Muscle layer of duodenum (tissue), 2 donors: ENCODE data around the gene CFAP97D2.
"Not testable (repeated sequence)": the region's sequence is repeated elsewhere in the genome, so short reads cannot be mapped to it uniquely, and the experiment has no call there.

Source experiments
- H3K27ac ChIP-seq: one replicate; pipeline ENCODE4 v1.7.0; 2013; ENCODE audit warnings: mild to moderate bottlenecking, low read length
- H3K27me3 ChIP-seq: one replicate; pipeline ENCODE4 v1.7.0; 2013; ENCODE audit warnings: low read depth, mild to moderate bottlenecking, control low read depth, low read length
- H3K36me3 ChIP-seq, 2 donors: one replicate each; pipeline ENCODE4 v1.7.0; 2013; ENCODE audit warnings: low read length in 2 of 2, control low read depth in 1 of 2, mild to moderate bottlenecking in 1 of 2; ENCODE audit not compliant: insufficient read depth in 2 of 2, control insufficient read depth in 1 of 2
- H3K4me1 ChIP-seq, 2 donors: one replicate each; pipeline ENCODE4 v1.7.0; 2013; ENCODE audit warnings: low read length in 2 of 2, mild to moderate bottlenecking in 2 of 2, control low read depth in 1 of 2, moderate library complexity in 1 of 2; ENCODE audit not compliant: insufficient read depth in 2 of 2, control insufficient read depth in 1 of 2
- H3K4me3 ChIP-seq, 2 donors: one replicate each; pipeline ENCODE4 v1.7.0; 2013; ENCODE audit warnings: low read length in 2 of 2, low read depth in 1 of 2, mild to moderate bottlenecking in 1 of 2
- H3K9me3 ChIP-seq, 2 donors: one replicate each; pipeline ENCODE4 v1.7.0; 2013; ENCODE audit warnings: low read length in 2 of 2, control low read depth in 1 of 2, mild to moderate bottlenecking in 1 of 2; ENCODE audit not compliant: control insufficient read depth in 1 of 2
- donor health status: healthy.

CFAP97D2 gene

DNA sequence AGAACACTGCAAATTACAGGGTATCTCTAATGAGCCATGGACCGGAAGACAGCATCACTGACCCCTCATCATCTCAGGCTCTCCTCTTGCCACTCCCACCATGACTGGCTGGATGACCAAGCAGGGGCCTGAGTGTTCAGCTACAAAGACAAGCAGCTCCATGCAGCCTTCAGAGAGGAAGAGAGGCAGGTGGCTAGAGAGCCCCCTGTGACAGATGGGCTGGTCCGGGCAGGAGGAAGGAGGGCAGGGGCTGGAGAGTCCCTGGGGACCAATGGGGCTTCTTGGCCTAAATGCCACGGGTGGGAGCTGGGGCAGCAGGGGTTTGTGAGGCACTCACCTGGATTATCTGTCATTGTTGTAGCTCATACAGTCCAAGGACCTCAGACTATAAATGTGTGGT, 33.8 kb upstream of the CFAP97D2 start:
- H3K36me3 ChIP-seq: no peaks in the 10 kb centered on the region
- H3K4me3 ChIP-seq: no peak overlapping the region
- H3K27me3 ChIP-seq: no peaks in the 10 kb centered on the region
- no peak overlapping the region for H3K27ac ChIP-seq
- H3K9me3 ChIP-seq: no peaks in the 10 kb centered on the region
- no peaks in the 10 kb centered on the region for H3K4me1 ChIP-seq

- Histone ChIP-seq H3K4me1 (no peaks in the 10 kb centered on the region), H3K36me3 (no peaks in the 10 kb centered on the region), H3K27ac (no peak overlapping the region), H3K9me3 (no peaks in the 10 kb centered on the region), H3K27me3 (no peaks in the 10 kb centered on the region), H3K4me3 (no peak overlapping the region)
These were observed 33.3 kb upstream of the CFAP97D2 start for GRCh38 chr13:114145722-114146121.

- H3K4me1 ChIP-seq: no peaks in the 10 kb centered on the region
- no peaks in the 10 kb centered on the region for H3K9me3 ChIP-seq
- no peaks in the 10 kb centered on the region for H3K36me3 ChIP-seq
- H3K27ac ChIP-seq: no peak overlapping the region
- no peak overlapping the region for H3K4me3 ChIP-seq
- H3K27me3 ChIP-seq: no peaks in the 10 kb centered on the region
These were observed 32.9 kb upstream of the CFAP97D2 start for GRCh38 chr13:114146173-114146572.

- H3K9me3 ChIP-seq: no peaks in the 10 kb centered on the region
- H3K4me1 ChIP-seq: no peaks in the 10 kb centered on the region
- no peaks in the 10 kb centered on the region for H3K27me3 ChIP-seq
- no peaks in the 10 kb centered on the region for H3K36me3 ChIP-seq
- H3K27ac ChIP-seq: no peak overlapping the region
- H3K4me3 ChIP-seq: no peak overlapping the region
These were observed 32.4 kb upstream of the CFAP97D2 start for GRCh38 chr13:114146629-114147028.

DNA sequence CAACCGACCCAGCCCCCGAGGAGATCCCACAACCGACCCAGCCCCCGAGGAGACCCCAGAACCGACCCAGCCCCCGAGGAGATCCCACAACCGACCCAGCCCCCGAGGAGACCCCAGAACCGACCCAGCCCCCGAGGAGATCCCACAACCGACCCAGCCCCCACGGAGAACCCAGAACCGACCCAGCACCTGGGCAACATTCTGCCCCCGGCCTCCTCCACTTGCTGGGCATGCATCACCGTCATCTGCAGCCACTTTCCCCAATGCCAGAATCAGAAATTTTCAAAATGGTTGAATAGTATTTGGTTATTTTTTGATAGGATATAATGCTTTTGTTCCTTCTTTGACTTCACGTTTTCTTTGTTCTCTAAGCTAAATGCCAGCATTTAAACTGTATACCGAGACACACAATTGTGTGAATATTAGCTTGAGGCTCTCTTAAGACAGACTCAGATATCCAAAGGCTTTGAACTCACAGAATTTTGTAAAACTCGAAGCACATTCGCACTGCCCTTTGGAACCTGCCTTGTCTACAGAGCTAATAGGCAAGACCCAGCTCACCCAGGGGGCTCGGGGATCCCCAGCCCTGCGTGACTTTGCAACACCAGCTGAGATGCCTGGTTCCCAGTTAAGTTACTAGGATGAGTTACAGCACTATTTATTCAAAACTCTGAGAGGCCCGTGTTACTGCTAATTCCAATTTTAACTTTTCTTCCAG, 31.1 kb upstream of the CFAP97D2 start:
- no peaks in the 10 kb centered on the region for H3K4me1 ChIP-seq
- no peaks in the 10 kb centered on the region for H3K36me3 ChIP-seq
- H3K9me3 ChIP-seq: no peaks in the 10 kb centered on the region
- no peak overlapping the region for H3K4me3 ChIP-seq
- no peaks in the 10 kb centered on the region for H3K27me3 ChIP-seq
- H3K27ac ChIP-seq: no peak overlapping the region

- Histone ChIP-seq H3K27me3 (no peaks in the 10 kb centered on the region), H3K27ac (no peak overlapping the region), H3K9me3 (no peaks in the 10 kb centered on the region), H3K36me3 (no peaks in the 10 kb centered on the region), H3K4me3 (no peak overlapping the region), H3K4me1 (no peaks in the 10 kb centered on the region)
These were observed 30.6 kb upstream of the CFAP97D2 start for GRCh38 chr13:114148521-114148855.

- H3K36me3 ChIP-seq, H3K4me3 ChIP-seq, H3K9me3 ChIP-seq, H3K27ac ChIP-seq, H3K4me1 ChIP-seq, H3K27me3 ChIP-seq: not testable (repeated sequence)
These were observed 30.2 kb upstream of the CFAP97D2 start for GRCh38 chr13:114148886-114149285.

DNA sequence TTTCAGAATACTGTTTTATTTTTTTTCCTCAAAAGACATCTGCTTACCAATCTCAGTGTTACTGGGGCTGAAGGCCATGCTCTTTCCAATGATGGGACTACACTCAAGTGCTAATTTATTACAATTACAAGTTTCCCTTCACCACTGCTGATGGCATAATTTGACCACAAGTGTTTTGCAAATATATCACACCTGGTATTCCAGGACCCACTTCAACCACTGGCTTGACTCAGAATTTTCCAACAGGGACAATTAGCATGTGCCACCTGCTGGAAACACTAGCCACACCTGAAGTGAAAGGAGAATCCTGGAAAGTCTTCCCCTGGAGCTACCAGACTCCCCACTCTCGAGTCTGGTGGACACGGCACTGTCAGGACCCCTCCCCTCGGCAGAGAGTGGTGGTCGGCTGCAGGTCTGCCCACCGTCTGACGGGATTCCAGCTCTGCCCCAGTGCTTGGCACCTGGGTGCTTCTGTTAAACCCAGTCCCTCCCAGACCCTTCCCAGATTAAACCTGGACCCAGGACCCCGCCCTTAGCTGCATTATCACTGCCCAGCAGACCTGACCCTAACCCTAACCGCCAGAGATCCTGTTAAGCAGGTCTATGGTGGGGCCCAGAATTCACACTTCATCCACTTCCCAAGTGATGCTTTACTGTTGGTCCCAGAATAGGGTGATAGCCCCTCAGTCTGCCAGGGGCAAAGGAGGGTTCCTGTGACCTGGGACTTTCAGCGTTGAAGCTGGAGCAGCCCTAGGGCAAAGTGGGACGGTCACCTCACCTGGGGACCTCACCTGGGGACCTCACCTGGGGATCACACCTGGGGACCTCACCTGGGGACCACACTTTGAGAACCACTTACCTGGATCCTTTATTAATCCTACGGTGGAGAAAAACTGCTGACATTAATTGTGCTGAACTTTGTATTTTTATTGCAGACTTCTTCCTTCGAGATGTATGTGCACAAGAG, 29.0 kb upstream of the CFAP97D2 start:
- Histone ChIP-seq H3K4me3 (no peak overlapping the region), H3K27me3 (no peaks in the 10 kb centered on the region), H3K36me3 (no peaks in the 10 kb centered on the region), H3K4me1 (no peaks in the 10 kb centered on the region), H3K27ac (no peak overlapping the region), H3K9me3 (no peaks in the 10 kb centered on the region)

- Histone ChIP-seq H3K36me3 (no peaks in the 10 kb centered on the region), H3K4me1 (no peaks in the 10 kb centered on the region), H3K4me3 (no peak overlapping the region), H3K27me3 (no peaks in the 10 kb centered on the region), H3K27ac (no peak overlapping the region), H3K9me3 (no peaks in the 10 kb centered on the region)
These were observed 28.0 kb upstream of the CFAP97D2 start for GRCh38 chr13:114151031-114151430.

DNA sequence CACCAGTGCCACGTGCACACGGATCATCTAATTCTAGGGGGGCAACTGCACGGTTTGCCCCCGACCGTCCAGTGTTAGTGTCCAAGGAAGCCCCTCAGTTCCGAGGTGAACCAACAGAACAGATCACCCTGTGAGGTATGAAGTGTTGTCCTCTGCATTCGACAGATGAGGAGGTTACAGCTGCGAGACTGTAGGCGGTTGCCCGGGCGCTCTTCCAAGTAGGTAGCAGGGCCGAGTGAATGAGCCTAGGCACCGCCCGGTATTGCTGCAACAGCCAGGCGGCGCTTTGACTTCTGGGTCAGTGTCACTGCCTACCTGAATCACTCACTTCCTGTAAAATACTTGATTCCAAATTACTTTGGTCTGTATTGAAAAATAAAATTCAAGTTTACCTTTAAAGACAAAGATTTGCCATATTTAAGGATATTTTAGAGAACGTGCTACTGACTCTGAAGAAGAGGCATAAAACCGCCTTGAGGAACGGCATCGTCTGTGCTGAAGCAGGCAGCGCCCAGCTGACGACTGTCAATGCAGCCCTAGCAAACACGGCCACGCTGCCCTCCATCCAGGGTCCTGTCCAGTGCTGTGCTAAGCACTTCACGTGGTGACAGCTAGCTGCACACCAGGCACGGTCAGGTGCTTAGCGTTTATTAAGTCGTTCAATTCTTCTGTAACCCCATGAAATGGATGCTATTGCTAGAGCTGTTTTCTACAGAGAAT, 27.3 kb upstream of the CFAP97D2 start:
- Histone ChIP-seq H3K9me3 (no peaks in the 10 kb centered on the region), H3K4me3 (no peak overlapping the region), H3K4me1 (no peaks in the 10 kb centered on the region), H3K27me3 (no peaks in the 10 kb centered on the region), H3K27ac (no peak overlapping the region), H3K36me3 (no peaks in the 10 kb centered on the region)

DNA sequence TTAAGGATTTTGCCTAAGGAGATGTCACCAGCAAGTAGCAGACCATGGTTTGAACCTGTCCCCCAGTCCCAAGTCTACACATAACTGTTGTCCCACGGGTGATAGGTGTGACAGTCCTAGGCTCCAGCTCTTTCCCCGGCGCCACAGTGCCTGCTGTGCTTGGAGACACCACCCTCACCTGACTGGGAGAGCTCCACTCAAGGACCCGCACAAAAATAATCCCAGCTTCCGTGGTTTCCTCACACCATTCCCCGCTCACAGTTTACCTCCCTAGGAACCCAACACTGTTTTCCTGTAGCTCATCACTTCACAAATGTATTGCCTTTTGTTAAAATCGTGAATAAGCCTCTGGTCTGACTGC, 26.8 kb upstream of the CFAP97D2 start:
- no peaks in the 10 kb centered on the region for H3K4me1 ChIP-seq
- no peaks in the 10 kb centered on the region for H3K9me3 ChIP-seq
- no peak overlapping the region for H3K4me3 ChIP-seq
- H3K36me3 ChIP-seq: no peaks in the 10 kb centered on the region
- H3K27me3 ChIP-seq: no peaks in the 10 kb centered on the region
- no peak overlapping the region for H3K27ac ChIP-seq
